COLO668 (cell line): ENCODE data around the gene MUC12.
"Not testable (repeated sequence)": the region's sequence is repeated elsewhere in the genome, so short reads cannot be mapped to it uniquely, and the experiment has no call there.

ENCODE experiments used
- DNase-seq: peaks from one replicate; lab custom pipeline; 2025; ENCODE audit not compliant: unreplicated experiment; lab: John Stamatoyannopoulos, UW

The MUC12 gene

GRCh38 chr7:101060992-101061391 lies 91.6 kb downstream of the MUC12 start:
- DNase-seq = no peak

GRCh38 chr7:101064176-101064550 lies 94.8 kb downstream of the MUC12 start:
- not testable (repeated sequence) for DNase-seq

GRCh38 chr7:101065162-101065561 lies 95.8 kb downstream of the MUC12 start:
- DNase-seq = not testable (repeated sequence)

- DNase-seq = no peak
Measured at GRCh38 chr7:101066141-101066832, 96.9 kb downstream of the MUC12 start.

- DNase-seq = no peak
Measured at GRCh38 chr7:101066833-101067177, 97.4 kb downstream of the MUC12 start.

GRCh38 chr7:101068401-101068800 lies 99.0 kb downstream of the MUC12 start:
- DNase-seq = no peak
